ENCODE measurements around the gene UBE2Q2.
"Not testable (repeated sequence)": the region's sequence is repeated elsewhere in the genome, so short reads cannot be mapped to it uniquely, and the experiment has no call there.

Gene UBE2Q2

DNA sequence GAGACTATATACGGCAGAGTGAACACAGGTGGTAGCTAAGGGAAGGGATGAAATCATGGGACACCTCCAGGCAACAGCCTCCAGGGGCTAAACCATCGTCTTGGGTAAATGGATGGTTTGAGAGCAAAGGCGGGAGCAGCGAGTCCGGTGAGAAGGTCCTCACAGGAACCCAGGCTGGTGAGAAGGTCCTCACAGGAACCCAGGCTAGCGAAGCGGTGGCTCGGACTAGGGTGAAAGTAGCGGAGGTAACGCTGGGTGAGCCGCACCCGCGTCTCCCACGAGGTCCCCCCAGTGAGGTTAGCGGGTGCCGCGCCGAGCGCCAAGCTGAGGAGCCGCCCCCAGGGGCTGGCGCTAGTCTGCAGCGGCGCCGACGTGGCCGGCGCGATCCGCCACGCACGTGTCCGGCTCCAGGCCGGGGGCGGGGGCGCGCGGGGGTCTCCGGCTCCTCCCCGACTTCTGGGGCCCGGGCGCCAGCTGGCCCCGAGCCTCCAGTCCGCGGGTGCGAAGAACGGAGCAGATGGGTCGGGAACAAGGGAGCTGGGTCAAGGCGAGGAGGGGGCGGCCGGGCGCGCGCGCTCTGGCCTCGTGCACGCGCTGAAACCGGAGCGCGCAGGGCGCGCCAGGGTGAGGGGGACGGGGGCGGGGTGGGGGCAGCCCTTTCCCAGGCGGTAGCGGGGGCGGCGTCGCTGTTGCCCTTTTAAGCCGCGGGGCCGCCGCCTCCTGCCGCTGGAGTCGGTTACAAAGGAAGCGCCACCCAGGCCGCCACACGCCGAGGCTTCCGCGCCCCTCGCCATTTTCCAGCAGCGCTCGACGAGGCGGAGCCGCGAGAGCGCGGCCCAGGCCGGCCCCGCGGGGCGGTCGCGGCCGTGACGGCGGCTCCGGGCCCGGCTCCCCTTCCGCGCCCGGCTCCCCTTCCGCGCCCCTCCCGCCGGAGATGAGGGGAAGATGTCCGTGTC, at the start of gene UBE2Q2:
TSS of gene UBE2Q2 (plus strand) at position 726 of the 956 bp plus-strand sequence. CDS start at position 946, 220 bp downstream.
- FAIRE-seq, result no peak

DNA sequence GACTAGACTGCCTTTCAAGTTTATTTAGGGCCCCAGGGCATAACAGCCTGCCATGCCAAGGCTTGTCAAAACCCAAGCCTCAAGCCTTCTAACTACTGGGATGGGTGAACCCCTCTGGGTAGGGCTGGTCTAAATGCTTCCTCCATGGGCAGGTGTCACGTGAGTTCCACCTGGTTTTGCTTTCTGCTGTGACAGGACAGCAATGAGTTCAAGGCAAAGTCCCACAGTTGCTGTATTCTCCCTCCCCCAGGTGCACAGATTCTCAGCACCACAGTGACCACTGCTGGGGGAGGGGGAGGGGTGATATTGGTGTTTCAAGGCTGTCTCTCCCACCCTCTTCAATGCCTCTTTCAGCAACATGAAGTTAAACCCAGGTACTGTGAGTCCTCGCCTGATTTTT, 46.9 kb upstream of the UBE2Q2 start:
- no peak for FAIRE-seq

- FAIRE-seq, result not testable (repeated sequence)
Measured at GRCh38 chr15:75797146-75797545, 46.1 kb upstream of the UBE2Q2 start.

DNA sequence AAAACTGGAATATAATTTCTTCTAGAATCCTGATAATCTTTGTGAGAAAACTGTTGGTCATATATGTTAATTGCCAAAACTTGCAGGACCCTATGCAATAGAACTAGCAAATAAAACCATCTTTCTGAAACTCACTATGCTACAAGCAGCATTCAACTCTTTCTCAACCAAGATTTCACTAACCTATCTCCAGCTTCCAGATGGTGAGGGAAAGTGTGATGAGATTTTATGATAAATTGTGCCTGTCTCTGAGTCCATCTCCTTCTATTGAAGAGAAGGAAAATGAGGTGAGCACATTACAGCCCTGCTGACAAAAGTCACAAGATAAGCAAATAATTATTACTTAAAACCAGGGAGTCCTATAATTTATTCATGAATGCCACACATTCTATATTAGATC, 44.1 kb upstream of the UBE2Q2 start:
- FAIRE-seq, result no peak

GRCh38 chr15:75800409-75800808, 42.8 kb upstream of the UBE2Q2 start:
- FAIRE-seq, result not testable (repeated sequence)

DNA sequence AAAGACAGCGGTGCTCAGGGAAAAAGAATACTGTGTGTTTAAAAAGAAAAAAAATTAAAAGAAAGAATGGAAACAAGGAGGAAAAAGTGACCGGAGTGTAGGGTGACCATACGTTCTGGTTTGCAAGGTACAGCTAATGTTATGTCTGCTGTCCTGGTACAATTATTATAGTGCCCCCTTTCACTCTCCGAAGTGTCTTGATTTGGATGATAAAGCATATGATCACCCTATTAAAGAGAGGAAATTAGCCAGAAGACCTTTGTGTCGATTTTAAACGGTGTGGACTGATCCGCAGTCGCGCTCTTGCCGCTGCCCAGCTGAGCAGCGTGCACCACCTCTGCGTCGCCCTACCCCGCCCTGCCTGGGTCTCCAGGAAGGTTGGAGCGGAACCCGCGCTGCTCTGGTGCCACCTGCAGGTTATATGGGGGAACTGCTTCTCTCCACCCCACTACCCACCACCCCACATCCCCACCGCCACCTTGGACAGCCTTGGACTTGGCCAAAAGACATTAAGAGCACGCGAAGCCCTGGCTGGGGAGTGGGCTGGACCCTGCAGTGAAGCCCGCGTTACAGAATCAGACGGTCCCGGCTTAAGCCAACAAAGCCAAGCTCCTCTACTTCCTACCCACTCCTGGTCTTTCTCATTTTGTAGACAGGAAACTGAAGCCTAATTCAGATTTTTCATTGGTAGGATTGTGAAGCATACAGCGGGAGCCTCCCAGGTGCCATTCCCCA, 41.2 kb upstream of the UBE2Q2 start:
- FAIRE-seq, result no peak

- FAIRE-seq, result not testable (repeated sequence)
Measured at GRCh38 chr15:75807486-75807885, 35.8 kb upstream of the UBE2Q2 start.

- FAIRE-seq, result not testable (repeated sequence)
Measured at GRCh38 chr15:75808009-75808408, 35.2 kb upstream of the UBE2Q2 start.

DNA sequence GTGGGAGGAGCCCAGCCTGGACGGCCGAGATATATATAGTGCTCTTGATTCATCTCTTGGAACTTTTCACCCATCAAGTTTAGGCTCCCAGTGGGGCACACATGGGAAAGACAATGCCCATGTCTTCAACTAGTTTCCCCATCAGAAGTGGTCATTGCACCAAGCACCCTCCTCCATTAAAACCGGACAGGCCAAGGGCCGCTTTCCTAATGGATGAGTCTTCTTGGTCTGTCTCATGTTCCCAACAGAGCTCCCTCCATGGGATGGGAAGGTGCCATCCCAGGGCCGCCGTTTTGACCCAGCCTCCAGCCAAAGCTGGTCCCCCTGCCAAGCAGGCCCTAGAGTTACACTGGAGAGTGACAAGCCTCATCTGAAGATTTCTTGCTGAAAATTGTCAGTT, 34.7 kb upstream of the UBE2Q2 start:
- no peak for FAIRE-seq

GRCh38 chr15:75809986-75810750, 33.1 kb upstream of the UBE2Q2 start:
- no peak for FAIRE-seq

DNA sequence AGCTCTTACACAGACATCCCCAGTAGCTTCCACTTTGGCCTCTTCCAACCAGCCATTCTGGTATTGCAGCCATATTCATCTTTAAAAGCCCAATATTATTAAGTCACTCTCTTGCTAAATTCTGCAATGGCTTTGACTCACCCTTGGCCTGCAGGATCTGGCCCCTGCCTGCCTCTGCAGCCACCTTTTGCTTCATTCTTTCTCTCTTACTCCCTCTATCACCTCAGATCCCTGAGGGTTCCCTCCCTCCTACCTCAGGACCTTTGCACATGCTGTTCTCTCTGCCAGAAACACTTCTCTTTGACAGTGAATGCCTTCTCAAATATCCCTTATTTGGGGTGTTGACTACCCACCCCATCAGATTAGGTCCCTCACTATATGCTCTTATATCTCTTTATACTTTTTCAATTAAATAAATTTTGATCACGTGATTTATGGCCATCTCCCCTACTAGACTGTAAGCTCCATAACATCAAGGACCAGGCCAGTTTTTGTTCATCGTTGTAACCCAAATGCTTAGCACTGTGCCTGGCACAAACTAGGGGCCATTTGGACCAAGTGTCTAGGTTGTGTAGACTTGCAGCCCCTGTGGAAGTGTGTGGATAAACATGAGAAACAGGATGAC, 32.3 kb upstream of the UBE2Q2 start:
- no peak for FAIRE-seq

GRCh38 chr15:75811626-75812025, 31.6 kb upstream of the UBE2Q2 start:
- FAIRE-seq, result no peak

DNA sequence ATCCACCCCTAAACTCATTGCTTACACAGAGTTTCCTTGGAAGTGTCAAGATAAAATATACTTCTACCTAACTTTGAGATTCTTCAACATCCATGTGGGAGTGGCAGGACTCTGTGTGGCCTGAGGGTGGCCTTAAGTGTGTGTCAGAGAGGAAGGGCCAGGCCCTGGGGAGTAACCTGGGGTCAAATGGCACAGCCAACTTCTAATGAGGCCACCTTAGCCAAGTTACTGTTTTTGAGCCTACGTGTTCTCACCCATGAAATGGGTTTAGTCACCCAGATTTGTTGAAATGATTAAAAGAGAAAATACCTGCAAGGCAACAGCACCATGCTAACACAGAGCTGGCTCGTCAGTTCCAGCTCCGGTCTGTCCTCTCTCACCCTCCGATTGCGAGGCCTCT, 28.5 kb upstream of the UBE2Q2 start:
- no peak for FAIRE-seq

- no peak for FAIRE-seq
Measured at GRCh38 chr15:75815811-75816719, 27.2 kb upstream of the UBE2Q2 start.

DNA sequence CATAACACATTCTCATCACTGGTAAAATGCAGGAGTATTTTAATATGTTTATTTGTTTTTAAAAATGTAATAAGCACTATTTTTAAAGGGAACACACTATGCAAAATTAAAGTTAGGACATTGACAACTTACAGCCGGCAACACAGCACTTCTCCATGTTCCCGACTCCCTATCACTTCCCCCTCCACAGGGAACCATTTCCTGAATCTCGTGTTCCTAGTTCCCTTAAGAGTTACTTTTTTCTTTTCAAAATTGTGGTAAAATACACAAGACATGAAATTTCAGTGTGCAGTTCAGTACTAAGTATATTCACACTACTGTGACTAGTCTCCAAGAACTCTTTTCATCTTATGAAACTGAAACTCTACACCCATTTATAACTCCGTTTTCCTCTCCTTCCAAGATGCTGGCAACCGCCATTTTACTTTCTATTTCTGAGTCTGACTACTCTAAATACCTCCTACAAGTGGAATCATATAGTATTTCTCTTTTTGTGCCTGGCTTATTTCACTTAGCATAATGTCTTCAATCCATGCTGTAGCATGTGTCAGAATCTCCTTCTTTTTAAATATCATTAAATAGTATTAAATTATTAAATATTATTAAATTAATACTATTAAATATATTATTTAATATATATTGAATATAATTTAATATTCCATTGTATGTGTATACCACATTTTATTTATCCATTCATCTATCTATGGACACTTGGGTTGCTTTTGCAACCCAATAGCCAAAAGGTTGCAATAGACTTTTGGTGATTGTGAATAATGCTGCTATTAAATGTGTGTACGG, 25.9 kb upstream of the UBE2Q2 start:
- FAIRE-seq, result no peak

DNA sequence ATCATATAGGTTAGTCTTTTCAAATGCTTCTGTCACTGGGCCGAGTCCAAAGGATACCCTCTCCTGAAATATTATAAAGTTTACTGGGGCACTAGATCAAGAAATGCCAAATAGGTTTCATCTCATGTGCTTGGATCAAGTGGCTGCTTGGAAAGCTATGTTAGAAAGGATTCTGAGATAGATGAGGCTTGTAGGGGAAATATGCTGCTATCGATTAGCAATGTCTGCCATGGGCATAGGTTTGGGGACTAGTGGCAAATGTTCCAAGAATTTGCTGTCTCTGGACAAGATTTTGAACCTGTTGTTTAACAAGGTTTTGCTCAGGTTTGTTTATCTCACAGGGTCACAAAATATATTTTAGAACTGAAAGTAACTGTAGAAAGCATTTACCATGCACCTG, 23.0 kb upstream of the UBE2Q2 start:
- no peak for FAIRE-seq

DNA sequence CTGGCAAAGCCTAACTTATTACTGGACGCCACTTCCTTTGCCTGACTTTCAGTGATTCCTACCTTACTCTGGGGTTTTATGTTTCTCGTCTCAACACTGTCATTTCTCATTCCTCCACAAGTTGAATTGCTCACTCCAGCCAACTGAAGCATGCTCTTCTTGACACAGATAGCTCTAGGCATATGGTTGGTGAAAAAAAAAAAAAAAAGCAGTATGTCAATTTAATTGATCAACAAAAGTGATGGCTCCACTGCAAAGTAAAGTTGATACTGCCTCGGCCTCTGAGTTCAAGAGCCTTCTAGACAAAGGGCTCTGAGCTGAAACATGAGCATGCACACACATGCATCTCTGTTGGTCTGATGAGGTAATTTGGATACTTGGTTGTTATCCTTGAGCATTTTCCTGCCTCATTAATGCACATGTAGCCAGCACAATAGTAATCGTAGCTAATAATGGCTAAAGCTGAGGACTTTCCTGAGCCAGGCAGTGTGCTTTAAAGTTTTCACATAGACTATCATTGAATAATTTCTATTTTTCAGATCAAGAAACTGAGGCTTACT, 21.4 kb upstream of the UBE2Q2 start:
- FAIRE-seq, result no peak

- FAIRE-seq, result no peak
Measured at GRCh38 chr15:75822685-75823278, 20.5 kb upstream of the UBE2Q2 start.

DNA sequence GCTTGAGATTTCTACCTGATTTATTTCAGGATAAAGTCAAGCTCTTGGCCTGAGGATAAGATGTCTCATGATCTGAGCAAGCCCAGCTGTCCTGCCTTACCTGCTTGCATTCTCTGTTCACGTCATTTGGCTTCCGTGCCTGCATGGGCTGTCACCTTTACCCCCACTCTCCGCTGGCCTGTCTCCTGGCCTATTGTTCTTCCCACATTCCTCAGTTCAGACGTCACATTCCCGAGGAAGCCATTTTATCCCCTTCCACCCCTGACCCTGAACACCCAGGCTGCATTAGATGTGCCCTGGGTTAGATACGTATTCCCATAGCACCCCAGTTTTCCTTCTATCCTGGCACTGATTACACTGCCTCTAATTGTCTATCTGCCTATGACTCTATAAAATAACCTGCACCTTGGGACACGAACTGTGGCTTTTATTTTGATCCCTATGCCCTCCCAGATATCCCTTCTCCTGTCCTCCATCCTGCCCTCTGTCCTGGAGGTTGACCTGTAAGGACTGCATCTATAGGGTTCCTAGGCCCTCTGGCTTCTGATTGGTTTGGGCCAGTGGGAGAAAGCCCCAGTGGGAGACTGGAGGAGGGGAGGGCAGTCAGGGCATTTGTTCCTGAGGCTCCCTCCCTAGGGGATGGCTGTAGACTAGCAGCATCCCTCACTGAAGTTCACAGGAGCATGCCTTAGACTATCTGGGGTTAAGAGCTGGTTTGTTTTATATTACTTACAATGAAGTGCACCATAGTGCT, 19.2 kb upstream of the UBE2Q2 start:
- no peak for FAIRE-seq

All from islet of Langerhans (tissue), 1 donor.